OCI-LY7 (cell line): ENCODE results near the gene TXNDC15. TPM values are rescaled to one million over a fixed set of nuclear protein-coding genes. Genes with fewer than 3 reads are reported as not detected.
"Not testable (repeated sequence)": the region's sequence is repeated elsewhere in the genome, so short reads cannot be mapped to it uniquely, and the experiment has no call there.

Experiments used
- BruUV-seq: library from RNA; stranded (reverse); fragments of 400-500 nt; replicated peaks from 2 replicates; lab custom pipeline; 2021; lab: Mats Ljungman, UMichigan
- CTCF ChIA-PET: fragments of 300-600 bp; sonication (Branson Sonifier 250); formaldehyde crosslinking; loops from one replicate; lab custom pipeline; 2022; ENCODE audit warnings: antibody characterized with exemption; ENCODE audit not compliant: unreplicated experiment; lab: Charles Lee
- POLR2A ChIA-PET: fragments of 300-600 bp; sonication (Branson Sonifier 250); formaldehyde crosslinking; loops from one replicate; lab custom pipeline; 2022; ENCODE audit warnings: antibody characterized with exemption; lab: Charles Lee
- DNase-seq: peaks from one replicate; pipeline ENCODE4 v3.0.0-alpha.2; 2015; ENCODE audit warnings: low spot score
- H2AFZ ChIP-seq: fragments of 200-600 bp; sonication (generic), shearing (Covaris generic); 2 replicates; pipeline ENCODE4 v1.6.1; 2014; ENCODE audit warnings: mild to moderate bottlenecking, antibody characterized with exemption, low read length, moderate library complexity
- H3K27ac ChIP-seq: fragments of 200-600 bp; sonication (generic); 2 replicates; pipeline ENCODE4 v1.5.1; 2014; ENCODE audit warnings: mixed run types, low read depth, mild to moderate bottlenecking, moderate library complexity, low read length, inconsistent platforms; ENCODE audit not compliant: poor library complexity, severe bottlenecking
- H3K36me3 ChIP-seq: fragments of 200-600 bp; sonication (generic); 2 replicates; pipeline ENCODE4 v1.6.1; 2014; ENCODE audit warnings: mild to moderate bottlenecking, antibody characterized with exemption, low read length, moderate library complexity, mixed read lengths; ENCODE audit not compliant: insufficient read depth
- H3K4me1 ChIP-seq: fragments of 200-600 bp; sonication (generic); 2 replicates; pipeline ENCODE4 v1.5.1; 2014; ENCODE audit warnings: mild to moderate bottlenecking, low read length; ENCODE audit not compliant: insufficient read depth, poor library complexity, severe bottlenecking
- H3K4me2 ChIP-seq: fragments of 200-600 bp; sonication (generic); 2 replicates; pipeline ENCODE4 v1.6.1; 2014; ENCODE audit warnings: mild to moderate bottlenecking, low read length
- H3K4me3 ChIP-seq: fragments of 200-600 bp; sonication (generic); 2 replicates; pipeline ENCODE4 v1.5.1; 2014; ENCODE audit warnings: mild to moderate bottlenecking, low read depth, low read length; ENCODE audit not compliant: poor library complexity, severe bottlenecking
- H3K79me2 ChIP-seq: fragments of 200-600 bp; sonication (generic); 2 replicates; pipeline ENCODE4 v1.6.1; 2016; ENCODE audit warnings: low read depth, mild to moderate bottlenecking, low read length, moderate library complexity, mixed read lengths; ENCODE audit not compliant: insufficient read depth
- H3K9me2 ChIP-seq: fragments of 200-600 bp; sonication (generic); 2 replicates; pipeline ENCODE4 v1.6.1; 2016; ENCODE audit warnings: mild to moderate bottlenecking, low read length, mixed read lengths; ENCODE audit not compliant: insufficient read depth
- H3K9me3 ChIP-seq: fragments of 200-600 bp; sonication (generic); 2 replicates; pipeline ENCODE4 v1.6.1; 2014; ENCODE audit warnings: mild to moderate bottlenecking, mixed run types, low read length, mixed read lengths
- H4K20me1 ChIP-seq: fragments of 200-600 bp; sonication (generic); 2 replicates; pipeline ENCODE4 v1.6.1; 2014; ENCODE audit warnings: mild to moderate bottlenecking, antibody characterized with exemption, low read length, moderate library complexity, mixed read lengths; ENCODE audit not compliant: insufficient read depth
- CTCF ChIP-seq: fragments of 200-600 bp; sonication (generic); conservative IDR thresholded peaks from 2 replicates; pipeline ENCODE4 v1.5.1; 2014; ENCODE audit warnings: mild to moderate bottlenecking, antibody characterized with exemption, low read length, moderate library complexity, mixed read lengths
- EZH2phosphoT487 ChIP-seq: fragments of 200-600 bp; sonication (generic); IDR thresholded peaks from 2 replicates; pipeline ENCODE4 v1.6.1; 2018; ENCODE audit warnings: low read depth, borderline replicate concordance, mild to moderate bottlenecking, mixed run types, antibody characterized with exemption, low read length, moderate library complexity, mixed read lengths
- intact Hi-C: fragments of 100-400 bp; cut with micrococcal nuclease; formaldehyde crosslinking; loops from one replicate; pipeline ENCODE4 v1.10.0; 2022; ENCODE audit not compliant: unreplicated experiment
- total RNA-seq, 2 experiments: library from RNA; depleted of rRNA in 1 of 2; stranded (reverse); fragments of >200 nt in 1 of 2; shearing (Covaris generic) in 1 of 2; gene quantifications; 2 replicates each; pipeline ENCODE4 v1.2.3, GENCODE V29; 2014 to 2022

The TXNDC15 gene
- total RNA-seq, 2 experiments from 2014 or later: 20.6 to 31.1 TPM

- no TSS peak for BruUV-seq
These were observed 31.2 kb downstream of the TXNDC15 start for GRCh38 chr5:134905246-134905996.

GRCh38 chr5:134906811-134907210 is 32.6 kb downstream of the TXNDC15 start:
- TF ChIP-seq EZH2phosphoT487: no peak

More at GRCh38 chr5:134905246-134905996, 31.2 kb downstream of the TXNDC15 start:
- peak; percentile 82 for DNase-seq
- Histone ChIP-seq H4K20me1 (no peaks in the 10 kb centered on the region), H3K27ac (peak overlapping the region; percentile 93), H2AFZ (peak overlapping the region; percentile 60), H3K9me3 (no peaks in the 10 kb centered on the region), H3K36me3 (peaks cover 25% of the 10 kb centered on the region), H3K4me1 (peaks cover 41% of the 10 kb centered on the region), H3K4me3 (peak overlapping the region; percentile 82), H3K9me2 (no peaks in the 10 kb centered on the region), H3K79me2 (peaks cover 9% of the 10 kb centered on the region; the same call in 1 of the 2 replicates), H3K4me2 (peak overlapping the region; percentile 84)
- TF ChIP-seq CTCF (peak; percentile 90), EZH2phosphoT487 (no peak)
- CTCF ChIA-PET: no interaction called here
- intact Hi-C loops: loop anchor here (1.0 to 10.0 kb wide), 8 partner anchors 59 to 381 kb away; partner anchors contain the start of genes CAMLG, DDX46, JADE2 and PITX1
- POLR2A ChIA-PET: interaction anchor here (0.7 to 2.4 kb wide), 7 partner anchors 32 to 265 kb away, joined by 3 to 10 read pairs (median 6); partner anchors contain the start of gene TXNDC15

DNA sequence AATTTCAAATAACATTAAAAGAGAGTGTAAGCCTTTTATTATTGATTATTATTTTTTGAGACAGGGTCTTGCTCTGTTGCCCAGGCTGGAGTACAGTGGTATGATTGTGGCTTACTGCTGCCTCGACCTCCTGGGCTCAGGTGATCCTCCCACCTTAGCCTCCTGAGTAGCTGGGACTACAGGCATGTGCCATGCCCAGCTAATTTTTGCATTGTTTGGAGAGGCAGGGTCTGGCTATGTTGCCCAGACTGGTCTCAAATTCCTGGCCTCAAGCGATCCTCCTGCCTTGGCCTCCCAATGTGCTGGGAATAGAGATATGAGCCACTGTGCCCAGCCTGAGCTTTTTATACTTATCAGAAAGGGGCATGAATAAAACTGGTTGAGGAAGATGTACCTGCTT is 36.6 kb downstream of the TXNDC15 start:
- DNase-seq, intact Hi-C loops, H3K4me2 ChIP-seq, BruUV-seq, POLR2A ChIA-PET, H3K79me2 ChIP-seq, H4K20me1 ChIP-seq, H3K9me2 ChIP-seq, H3K9me3 ChIP-seq, H2AFZ ChIP-seq, H3K4me3 ChIP-seq, H3K27ac ChIP-seq: not testable (repeated sequence)
- Histone ChIP-seq H3K36me3 (peaks cover 67% of the 10 kb centered on the region), H3K4me1 (peaks cover 11% of the 10 kb centered on the region)
- CTCF ChIA-PET: interaction anchor here (0.7 kb wide), 1 partner anchor 270 kb away, joined by 3 read pairs; no protein-coding TSS in a partner anchor

More at GRCh38 chr5:134906811-134907210, 32.6 kb downstream of the TXNDC15 start:
- peak overlapping the region; percentile 82 for H3K4me3 ChIP-seq
- H2AFZ ChIP-seq: peak overlapping the region; percentile 45; the same call in 1 of the 2 replicates
- H3K36me3 ChIP-seq: peaks cover 29% of the 10 kb centered on the region
- H3K4me2 ChIP-seq: peak overlapping the region; percentile 84
- H3K27ac ChIP-seq: peak overlapping the region; percentile 93
- intact Hi-C loops: loop anchor here (2.0 to 10.0 kb wide), 5 partner anchors 125 to 382 kb away; partner anchors contain the start of genes JADE2, PITX1 and SEC24A
- H3K79me2 ChIP-seq: peaks cover 9% of the 10 kb centered on the region; the same call in 1 of the 2 replicates
- peaks cover 37% of the 10 kb centered on the region for H3K4me1 ChIP-seq
- CTCF ChIA-PET: no interaction called here
- no TSS peak for BruUV-seq
- H3K9me3 ChIP-seq: no peaks in the 10 kb centered on the region
- no peaks in the 10 kb centered on the region for H3K9me2 ChIP-seq
- no peaks in the 10 kb centered on the region for H4K20me1 ChIP-seq
- POLR2A ChIA-PET: interaction anchor here (0.6 to 1.7 kb wide), 8 partner anchors 10 to 1800 kb away, joined by 3 to 6 read pairs (median 4); no protein-coding TSS in a partner anchor
- peak; percentile 28 for DNase-seq
